Measurements from ENCODE around the gene APP. TPM values are rescaled to one million over a fixed set of nuclear protein-coding genes. Genes with fewer than 3 reads are reported as not detected.

Gene APP
- total RNA-seq, 1 experiment from 2014 or later, result 531 TPM

- TF ChIP-seq EZH2 (IDR thresholded peaks at IDR 0.05; ENCODE audit: borderline replicate concordance, low read depth, low read length, poor library complexity, severe bottlenecking), result no peak
- no peak for TF ChIP-seq CTCF (conservative IDR thresholded peaks at IDR 0.05; ENCODE audit: low read depth, low read length)
- ChIA-PET CTCF (no interaction called here), POLR2A (ENCODE audit: low non-redundant PET) (no interaction called here)
- Histone ChIP-seq H3K9me3 (ENCODE audit: low read depth, low read length, poor library complexity, severe bottlenecking) (no peaks in the 10 kb centered on the region), H3K27me3 (replicated peaks; ENCODE audit: insufficient read depth, low read depth, low read length, poor library complexity) (no peaks in the 10 kb centered on the region), H3K36me3 (ENCODE audit: insufficient read depth, low read length, poor library complexity, severe bottlenecking) (no peaks in the 10 kb centered on the region), H3K4me1 (ENCODE audit: insufficient read depth, low read length, poor library complexity, severe bottlenecking) (peaks cover 26% of the 10 kb centered on the region), H3K27ac (ENCODE audit: low read depth, low read length, poor library complexity, severe bottlenecking) (peak overlapping the region; percentile 22), H3K4me3 (ENCODE audit: low read depth, low read length, poor library complexity, severe bottlenecking) (no peak overlapping the region)
- BruUV-seq (replicated peaks), result no TSS peak
- intact Hi-C loops (cut with micrococcal nuclease; ENCODE audit: unreplicated experiment), result no loop called here
- DNase-seq (ENCODE audit: low spot score), result peak; percentile 67
These were observed 257.1 kb downstream of the APP start for GRCh38 chr21:25913479-25913878.

GRCh38 chr21:25912402-25912746 lies 258.2 kb downstream of the APP start:
- POLR2A ChIA-PET (ENCODE audit: low non-redundant PET), result no interaction called here
- H3K27ac ChIP-seq (ENCODE audit: low read depth, low read length, poor library complexity, severe bottlenecking), result no peak overlapping the region
- BruUV-seq (replicated peaks), result no TSS peak
- intact Hi-C loops (cut with micrococcal nuclease; ENCODE audit: unreplicated experiment), result no loop called here
- no peaks in the 10 kb centered on the region for H3K27me3 ChIP-seq (replicated peaks; ENCODE audit: insufficient read depth, low read depth, low read length, poor library complexity)
- CTCF ChIA-PET, result no interaction called here
- no peak for DNase-seq (ENCODE audit: low spot score)
- H3K4me1 ChIP-seq (ENCODE audit: insufficient read depth, low read length, poor library complexity, severe bottlenecking), result peaks cover 26% of the 10 kb centered on the region
- H3K4me3 ChIP-seq (ENCODE audit: low read depth, low read length, poor library complexity, severe bottlenecking), result no peak overlapping the region
- TF ChIP-seq EZH2 (IDR thresholded peaks at IDR 0.05; ENCODE audit: borderline replicate concordance, low read depth, low read length, poor library complexity, severe bottlenecking), result no peak
- no peak for TF ChIP-seq CTCF (conservative IDR thresholded peaks at IDR 0.05; ENCODE audit: low read depth, low read length)
- H3K36me3 ChIP-seq (ENCODE audit: insufficient read depth, low read length, poor library complexity, severe bottlenecking), result no peaks in the 10 kb centered on the region
- no peaks in the 10 kb centered on the region for H3K9me3 ChIP-seq (ENCODE audit: low read depth, low read length, poor library complexity, severe bottlenecking)

- peak; percentile 48 for DNase-seq (ENCODE audit: low spot score)
- CTCF ChIA-PET, result no interaction called here
- intact Hi-C loops (cut with micrococcal nuclease; ENCODE audit: unreplicated experiment), result no loop called here
- H3K4me3 ChIP-seq (ENCODE audit: low read depth, low read length, poor library complexity, severe bottlenecking), result no peak overlapping the region
- no TSS peak for BruUV-seq (replicated peaks)
- no peaks in the 10 kb centered on the region for H3K9me3 ChIP-seq (ENCODE audit: low read depth, low read length, poor library complexity, severe bottlenecking)
- POLR2A ChIA-PET (ENCODE audit: low non-redundant PET), result no interaction called here
- TF ChIP-seq CTCF (conservative IDR thresholded peaks at IDR 0.05; ENCODE audit: low read depth, low read length), result no peak
- no peak for TF ChIP-seq EZH2 (IDR thresholded peaks at IDR 0.05; ENCODE audit: borderline replicate concordance, low read depth, low read length, poor library complexity, severe bottlenecking)
- H3K4me1 ChIP-seq (ENCODE audit: insufficient read depth, low read length, poor library complexity, severe bottlenecking), result peaks cover 26% of the 10 kb centered on the region
- H3K36me3 ChIP-seq (ENCODE audit: insufficient read depth, low read length, poor library complexity, severe bottlenecking), result no peaks in the 10 kb centered on the region
- no peak overlapping the region for H3K27ac ChIP-seq (ENCODE audit: low read depth, low read length, poor library complexity, severe bottlenecking)
- H3K27me3 ChIP-seq (replicated peaks; ENCODE audit: insufficient read depth, low read depth, low read length, poor library complexity), result no peaks in the 10 kb centered on the region
These were observed 258.7 kb downstream of the APP start for GRCh38 chr21:25911730-25912401.

Data from A673 (cell line).